Left renal pelvis (tissue), 4 donors: ENCODE results near the gene DENND5B. TPM values are rescaled to one million over a fixed set of nuclear protein-coding genes. Genes with fewer than 3 reads are reported as not detected.
"Not testable (repeated sequence)": the region's sequence is repeated elsewhere in the genome, so short reads cannot be mapped to it uniquely, and the experiment has no call there.

Experiments used
- DNase-seq, 4 donors: peaks; one replicate each; pipeline ENCODE4 v3.0.0-alpha.2; 2013; ENCODE audit warnings: low read depth in 4 of 4, low spot score in 3 of 4
- polyA plus RNA-seq, 4 donors: library from polyadenylated mRNA; unstranded; fragments of 120-200 nt; gene quantifications; one replicate each; pipeline ENCODE4 v1.2.1, GENCODE V29; 2013; ENCODE audit not compliant: insufficient read length in 4 of 4

DENND5B gene
- polyA plus RNA-seq, 4 donors: 26.3 to 32.7 (median 29.8) TPM

DNA sequence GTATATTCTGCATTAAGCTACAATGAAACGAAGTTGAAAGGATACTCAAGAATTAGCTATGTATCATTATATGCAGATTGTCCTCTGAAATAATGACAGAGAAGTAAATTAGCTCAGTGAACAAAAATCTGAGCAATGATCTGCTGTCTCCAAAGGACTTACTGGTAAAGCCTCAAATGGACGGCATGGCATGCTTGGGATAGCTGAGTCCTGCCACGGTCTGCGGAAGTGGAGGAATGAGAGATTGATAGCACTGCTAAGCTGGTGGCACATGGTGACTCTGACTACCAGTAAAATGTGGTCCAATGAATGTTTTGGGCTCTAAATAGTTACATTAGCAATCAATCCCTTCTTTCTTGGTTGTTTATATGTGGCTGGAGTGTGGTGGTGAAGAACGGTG, 3.7 kb upstream of the DENND5B start:
- peak in 2 of 4 donors; percentile 20 to 52 for DNase-seq

GRCh38 chr12:31591380-31591901, 505 bp upstream of the DENND5B start:
- peak in 2 of 4 donors; percentile 18 to 57 for DNase-seq

DNA sequence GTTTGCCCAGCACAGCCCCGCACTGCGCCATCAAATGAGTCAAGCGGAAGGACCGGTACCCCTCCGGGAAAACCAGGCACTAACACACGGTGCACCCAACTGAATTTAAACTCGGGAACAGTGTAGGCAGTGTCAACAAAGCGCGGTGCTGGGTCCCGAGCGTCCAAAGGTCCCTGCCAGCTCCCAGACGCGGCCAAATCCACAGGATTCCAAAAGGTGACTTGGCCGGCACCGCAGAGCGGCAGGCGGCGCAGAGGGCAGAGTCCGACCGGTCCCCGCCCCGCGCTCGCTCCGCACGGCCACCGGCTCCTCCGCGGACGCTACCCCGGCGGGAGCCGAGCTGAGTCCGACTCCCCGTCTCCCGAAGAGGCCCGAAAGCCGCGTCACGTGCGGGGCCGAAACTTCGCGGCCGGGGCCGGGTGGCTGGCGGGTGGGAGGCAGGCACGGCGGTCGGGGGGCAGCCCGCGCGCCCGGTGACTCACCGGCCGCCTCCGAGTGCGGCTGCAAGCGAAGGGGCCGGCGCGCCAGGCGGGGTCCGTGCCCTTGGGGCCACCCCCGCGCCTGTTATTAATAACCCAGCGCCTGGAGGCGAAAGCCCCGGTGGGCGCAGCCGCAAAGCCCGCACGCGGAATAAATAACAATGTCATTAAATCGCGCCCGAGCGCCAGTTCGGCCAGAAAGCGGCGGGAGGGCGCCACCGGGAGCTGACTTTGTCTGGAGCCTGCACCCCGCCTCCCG, 863 bp downstream of the DENND5B start:
- DNase-seq: peak in 2 of 4 donors; percentile 44 to 57

- peak in 1 of 4 donors; percentile 34 for DNase-seq
These were observed 1.4 kb downstream of the DENND5B start for GRCh38 chr12:31589598-31589903.

- no peak for DNase-seq
These were observed 2.0 kb downstream of the DENND5B start for GRCh38 chr12:31588976-31589375.

GRCh38 chr12:31586728-31587127, 4.2 kb downstream of the DENND5B start:
- DNase-seq: no peak

- DNase-seq: no peak
These were observed 5.0 kb downstream of the DENND5B start for GRCh38 chr12:31585895-31586294.

GRCh38 chr12:31585271-31585670, 5.7 kb downstream of the DENND5B start:
- DNase-seq: no peak

- no peak for DNase-seq
These were observed 6.2 kb downstream of the DENND5B start for GRCh38 chr12:31584782-31585181.

DNA sequence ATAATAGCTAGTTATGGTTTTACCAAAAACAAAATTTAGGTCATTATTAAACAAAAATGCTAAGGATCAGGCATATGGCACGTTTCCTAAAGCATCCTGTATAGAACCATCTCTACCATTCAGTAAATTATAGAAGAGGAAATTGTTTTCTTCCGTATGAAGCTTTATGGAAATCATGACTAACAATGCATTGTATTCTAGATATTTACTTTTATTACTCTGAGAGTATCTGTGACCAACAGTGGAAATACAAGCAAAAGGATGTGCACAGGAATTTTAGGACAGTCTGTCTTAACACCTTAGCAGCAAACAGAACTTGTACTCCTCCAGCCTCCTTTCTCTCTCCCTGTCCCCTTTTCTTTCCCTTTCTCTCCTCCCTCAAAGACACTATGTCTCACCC, 7.1 kb downstream of the DENND5B start:
- no peak for DNase-seq

DNA sequence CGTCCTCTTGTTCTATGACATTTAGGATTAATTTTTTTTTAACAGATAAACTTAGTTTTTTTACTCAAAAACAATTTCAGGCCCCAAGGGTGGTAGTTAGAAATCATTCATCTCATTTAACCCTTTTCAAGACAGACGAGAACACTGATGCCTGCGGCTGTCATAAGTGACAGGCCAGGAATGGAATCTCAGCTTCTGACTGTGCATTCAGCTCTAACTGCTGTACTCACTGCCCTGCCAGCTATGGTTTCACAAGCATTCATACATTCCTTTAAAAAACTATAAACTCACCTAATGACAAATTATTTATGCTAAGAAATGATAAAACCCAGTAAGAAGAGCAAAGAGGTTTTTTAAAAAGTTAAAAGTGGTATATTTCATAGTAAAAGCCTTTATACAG, 8.8 kb downstream of the DENND5B start:
- no peak for DNase-seq

GRCh38 chr12:31578632-31579031, 12.3 kb downstream of the DENND5B start:
- peak in 1 of 4 donors; percentile 16 for DNase-seq

DNA sequence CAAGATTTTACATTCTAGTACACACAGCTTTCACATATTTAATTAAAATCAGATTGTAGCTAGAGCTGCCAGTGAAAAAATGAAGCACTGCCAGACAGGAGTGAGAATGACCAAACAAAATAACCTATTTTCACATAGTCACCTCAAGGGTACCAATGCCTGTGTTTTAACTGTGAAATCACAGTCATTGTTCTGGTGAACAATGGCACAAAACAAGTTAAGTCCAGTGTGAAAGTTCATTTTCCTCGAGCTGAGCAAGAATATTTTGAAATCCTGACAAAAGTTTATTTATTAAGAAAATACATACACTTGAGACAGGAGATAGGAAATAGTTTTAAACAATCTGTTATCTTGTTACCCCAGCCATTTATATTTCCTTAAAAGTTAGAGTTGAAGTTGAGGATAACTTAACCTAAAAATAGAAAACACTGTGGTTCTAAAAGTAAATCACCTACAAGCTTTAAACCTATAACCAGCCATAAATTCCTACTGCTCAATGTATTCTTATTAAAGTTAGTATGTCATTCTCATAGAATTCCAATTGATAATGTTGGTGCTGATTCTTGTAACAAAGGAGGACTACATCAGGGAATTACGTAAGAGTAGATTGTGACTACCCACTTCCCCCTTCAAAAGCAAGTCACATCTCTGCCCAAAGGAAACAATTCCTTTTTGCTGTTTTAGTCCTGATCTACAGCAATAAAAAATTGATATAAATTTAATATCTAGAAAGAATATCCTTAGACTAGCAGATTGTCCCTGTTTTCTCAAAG, 15.9 kb downstream of the DENND5B start:
- no peak for DNase-seq

- DNase-seq: not testable (repeated sequence)
These were observed 16.6 kb downstream of the DENND5B start for GRCh38 chr12:31574367-31574766.

- no peak for DNase-seq
These were observed 17.9 kb downstream of the DENND5B start for GRCh38 chr12:31572900-31573600.

DNA sequence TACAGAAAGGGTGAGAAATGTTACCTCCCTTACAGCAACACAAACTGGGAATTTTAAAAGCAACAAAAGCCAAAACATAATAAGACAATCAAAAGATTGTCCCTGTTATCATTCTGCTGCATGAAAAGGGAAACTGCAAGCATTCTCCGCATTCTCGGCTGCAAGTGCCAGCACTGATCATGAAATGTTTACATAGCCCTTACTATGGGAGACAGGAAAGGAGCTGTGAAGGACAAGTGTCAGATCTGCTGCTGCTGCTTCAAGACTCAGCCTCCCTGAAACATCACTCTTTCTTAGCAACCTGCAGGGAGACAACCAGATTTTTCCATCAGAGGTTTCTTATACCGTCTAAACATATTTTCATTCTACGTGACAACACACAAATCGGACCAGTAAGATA, 20.1 kb downstream of the DENND5B start:
- no peak for DNase-seq

DNA sequence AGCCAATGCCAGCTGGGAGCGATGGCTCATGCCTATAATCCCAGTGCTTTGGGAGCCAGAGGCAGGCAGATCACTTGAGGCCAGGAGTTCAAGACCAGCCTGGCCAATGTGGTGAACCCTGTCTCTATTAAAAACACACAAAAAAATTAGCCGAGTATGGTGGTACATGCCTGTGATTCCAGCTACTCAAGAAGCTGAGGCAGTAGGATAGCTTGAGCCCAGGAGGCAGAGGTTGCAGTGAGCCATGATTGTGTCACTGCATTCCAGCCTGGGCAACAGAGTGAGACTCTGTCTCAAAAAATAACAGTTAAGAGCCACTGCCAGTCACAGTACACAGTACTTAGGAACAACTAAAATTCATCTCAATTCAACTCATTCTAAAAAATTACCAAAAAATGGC, 21.4 kb downstream of the DENND5B start:
- DNase-seq: not testable (repeated sequence)

- no peak for DNase-seq
These were observed 22.4 kb downstream of the DENND5B start for GRCh38 chr12:31568498-31568897.

DNA sequence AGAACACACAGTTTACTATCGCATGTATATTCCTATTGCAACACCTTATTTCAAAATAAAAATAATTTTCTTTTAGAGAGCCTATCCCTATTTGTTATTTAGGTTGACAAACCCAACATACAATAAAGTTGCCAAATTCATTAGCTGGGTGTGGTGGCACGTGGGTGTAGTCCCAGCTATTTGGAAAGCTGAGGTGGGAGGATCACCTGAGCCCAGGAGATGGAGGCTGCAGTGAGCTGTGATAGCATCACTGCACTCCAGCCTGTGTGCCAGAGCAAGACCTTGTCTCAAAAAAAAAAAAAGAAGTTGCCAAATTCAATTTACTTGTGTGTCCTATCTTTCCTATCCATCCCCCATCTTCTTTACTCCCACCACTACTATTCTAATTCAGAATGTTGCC, 23.9 kb downstream of the DENND5B start:
- DNase-seq: no peak

- no peak for DNase-seq
These were observed 24.4 kb downstream of the DENND5B start for GRCh38 chr12:31566547-31566946.

DNA sequence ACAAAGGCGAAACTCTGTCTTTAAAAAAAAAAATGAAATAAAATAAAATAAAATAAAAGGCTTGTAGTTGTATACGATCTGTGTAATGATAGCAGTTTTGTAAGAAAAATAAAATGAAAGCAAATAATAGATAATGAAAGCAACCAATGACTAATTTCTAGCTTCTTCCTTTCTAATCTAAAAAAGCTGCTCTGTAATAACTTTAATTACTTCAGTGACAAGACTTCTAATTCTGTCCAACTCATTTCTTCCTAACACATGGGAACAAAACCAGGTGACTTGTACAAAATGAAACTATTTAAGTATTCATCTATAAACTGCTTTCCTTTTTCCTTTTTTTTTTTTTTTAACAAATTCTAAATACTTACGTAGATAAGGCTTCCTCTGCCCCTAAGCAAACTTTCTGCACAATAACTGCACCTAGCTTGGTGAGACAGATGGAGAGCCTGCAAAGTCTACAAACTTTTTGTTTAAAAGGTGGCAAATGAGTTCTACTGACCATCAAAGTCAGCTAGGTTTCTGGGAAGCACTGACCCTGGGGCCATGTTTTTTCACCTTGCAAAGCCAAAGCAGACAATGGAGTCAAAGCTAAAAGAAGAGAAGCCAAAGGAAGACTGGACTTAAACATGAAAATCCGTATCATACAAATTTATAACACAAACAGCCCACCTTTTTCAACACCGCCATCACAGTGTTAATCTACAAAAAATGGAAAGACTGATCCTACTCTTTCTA, 28.2 kb downstream of the DENND5B start:
- DNase-seq: no peak
